Urothelium cell line (cell line): ENCODE results near the gene DHRS13.
A peak's percentile ranks its signal among the peaks of the same experiment; 100 is the strongest.
"Not testable (repeated sequence)": the region's sequence is repeated elsewhere in the genome, so short reads cannot be mapped to it uniquely, and the experiment has no call there.

Experiments
- DNase-seq: peaks from one replicate; pipeline ENCODE4 v3.0.0; 2011; ENCODE audit warnings: low spot score, mixed read lengths
- FAIRE-seq: peaks from 2 replicates; lab custom pipeline; 2011; peaks lifted over from hg19 to GRCh38; lab: Jason Lieb, UNC

The DHRS13 gene

GRCh38 chr17:28904800-28905199 is 1.9 kb upstream of the DHRS13 start:
- DNase-seq (no peak), FAIRE-seq (no peak)

GRCh38 chr17:28903546-28903841 is 615 bp upstream of the DHRS13 start:
- not testable (repeated sequence) for DNase-seq, FAIRE-seq

GRCh38 chr17:28901866-28902818 is 737 bp downstream of the DHRS13 start:
- FAIRE-seq (no peak), DNase-seq (peak; percentile 61)

- FAIRE-seq: no peak
- DNase-seq: no peak
These were observed 1.7 kb downstream of the DHRS13 start for GRCh38 chr17:28900986-28901726.

- no peak for FAIRE-seq
- DNase-seq: no peak
These were observed 3.6 kb downstream of the DHRS13 start for GRCh38 chr17:28899212-28899815.

- DNase-seq (no peak), FAIRE-seq (no peak)
These were observed 4.3 kb downstream of the DHRS13 start for GRCh38 chr17:28898527-28898955.

- no peak for DNase-seq
- no peak for FAIRE-seq
These were observed 4.9 kb downstream of the DHRS13 start for GRCh38 chr17:28897769-28898526.

GRCh38 chr17:28896884-28897768 is 5.8 kb downstream of the DHRS13 start, which contains the start of gene FLOT2:
TSS of gene FLOT2 (minus strand) at chr17:28897733. CDS start at chr17:28897574, 159 bp downstream.
- FAIRE-seq: no peak
- peak; percentile 70 for DNase-seq

GRCh38 chr17:28896491-28896883 is 6.4 kb downstream of the DHRS13 start:
- DNase-seq (no peak), FAIRE-seq (no peak)

- FAIRE-seq: no peak
These were observed 7.0 kb downstream of the DHRS13 start for GRCh38 chr17:28895794-28896447.

GRCh38 chr17:28893248-28894183 is 9.4 kb downstream of the DHRS13 start:
- not testable (repeated sequence) for DNase-seq, FAIRE-seq

More at GRCh38 chr17:28895794-28896447, 7.0 kb downstream of the DHRS13 start:
- DNase-seq: no peak

GRCh38 chr17:28892024-28892423 is 10.9 kb downstream of the DHRS13 start:
- no peak for FAIRE-seq

GRCh38 chr17:28891201-28891600 is 11.7 kb downstream of the DHRS13 start:
- DNase-seq: no peak
- no peak for FAIRE-seq

More at GRCh38 chr17:28892024-28892423, 10.9 kb downstream of the DHRS13 start:
- no peak for DNase-seq

GRCh38 chr17:28889996-28890395 is 12.9 kb downstream of the DHRS13 start:
- FAIRE-seq (no peak), DNase-seq (no peak)

GRCh38 chr17:28888832-28889231 is 14.0 kb downstream of the DHRS13 start:
- FAIRE-seq: no peak
- DNase-seq: no peak

- DNase-seq: no peak
- FAIRE-seq: no peak
These were observed 14.9 kb downstream of the DHRS13 start for GRCh38 chr17:28887871-28888471.

GRCh38 chr17:28885951-28886350 is 16.9 kb downstream of the DHRS13 start:
- FAIRE-seq (no peak), DNase-seq (no peak)

- DNase-seq: no peak
- FAIRE-seq: no peak
These were observed 17.5 kb downstream of the DHRS13 start for GRCh38 chr17:28885363-28885762.
